ENCODE results near the gene MTG1.

Gene MTG1

DNA sequence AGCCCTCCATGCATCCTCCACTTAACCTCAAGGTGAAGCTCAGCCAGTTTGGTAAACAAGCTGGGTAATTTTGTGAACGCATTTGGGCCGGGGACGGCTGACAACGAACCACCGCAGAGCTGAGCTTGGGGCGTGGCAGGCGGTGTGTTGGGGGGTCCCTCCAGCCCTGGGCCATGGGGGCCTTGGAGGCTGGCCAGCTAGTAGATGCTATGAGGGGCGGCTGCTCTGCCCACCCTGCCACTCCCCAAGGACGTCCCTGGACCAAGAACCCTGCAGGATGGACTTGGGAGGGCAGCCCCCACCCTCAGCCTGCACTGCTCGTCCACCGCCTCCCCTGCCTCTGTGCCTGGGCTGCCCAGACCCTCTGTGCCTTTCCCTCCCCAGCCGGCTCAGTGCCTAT, 47.8 kb downstream of the MTG1 start:
- H3K27me3 ChIP-seq (ENCODE audit: insufficient read depth, low read length) = no peaks in the 10 kb centered on the region
- H4K20me1 ChIP-seq (ENCODE audit: insufficient read depth, low read length) = no peaks in the 10 kb centered on the region
- no peak overlapping the region for H2AFZ ChIP-seq (ENCODE audit: low read length)
- no peaks in the 10 kb centered on the region for H3F3A ChIP-seq (ENCODE audit: insufficient read depth, low read length)
- H3K4me1 ChIP-seq (ENCODE audit: insufficient read depth, low read length, severe bottlenecking) = no peaks in the 10 kb centered on the region
- H3K79me2 ChIP-seq (ENCODE audit: insufficient read depth, low read length) = no peaks in the 10 kb centered on the region
- H3K9me3 ChIP-seq (ENCODE audit: low read length) = 0 out of 2 replicates have a peak, but pooled peaks cover 2% of the 10 kb centered on the region
- TF ChIP-seq EZH2 (IDR thresholded peaks at IDR 0.05; ENCODE audit: borderline replicate concordance, low read length) = no peak
- TF ChIP-seq, protein P1, sequence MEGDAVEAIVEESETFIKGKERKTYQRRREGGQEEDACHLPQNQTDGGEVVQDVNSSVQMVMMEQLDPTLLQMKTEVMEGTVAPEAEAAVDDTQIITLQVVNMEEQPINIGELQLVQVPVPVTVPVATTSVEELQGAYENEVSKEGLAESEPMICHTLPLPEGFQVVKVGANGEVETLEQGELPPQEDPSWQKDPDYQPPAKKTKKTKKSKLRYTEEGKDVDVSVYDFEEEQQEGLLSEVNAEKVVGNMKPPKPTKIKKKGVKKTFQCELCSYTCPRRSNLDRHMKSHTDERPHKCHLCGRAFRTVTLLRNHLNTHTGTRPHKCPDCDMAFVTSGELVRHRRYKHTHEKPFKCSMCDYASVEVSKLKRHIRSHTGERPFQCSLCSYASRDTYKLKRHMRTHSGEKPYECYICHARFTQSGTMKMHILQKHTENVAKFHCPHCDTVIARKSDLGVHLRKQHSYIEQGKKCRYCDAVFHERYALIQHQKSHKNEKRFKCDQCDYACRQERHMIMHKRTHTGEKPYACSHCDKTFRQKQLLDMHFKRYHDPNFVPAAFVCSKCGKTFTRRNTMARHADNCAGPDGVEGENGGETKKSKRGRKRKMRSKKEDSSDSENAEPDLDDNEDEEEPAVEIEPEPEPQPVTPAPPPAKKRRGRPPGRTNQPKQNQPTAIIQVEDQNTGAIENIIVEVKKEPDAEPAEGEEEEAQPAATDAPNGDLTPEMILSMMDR (IDR thresholded peaks at IDR 0.05; ENCODE audit: low read length) = no peak
- no peak overlapping the region for H3K4me2 ChIP-seq (ENCODE audit: low read length)
- no peak overlapping the region for H3K9ac ChIP-seq (ENCODE audit: low read length)
- H3K9me2 ChIP-seq (ENCODE audit: low read depth, low read length) = no peaks in the 10 kb centered on the region
- H3K4me3 ChIP-seq (ENCODE audit: low read depth, low read length, poor library complexity, severe bottlenecking) = no peak overlapping the region
- H3K36me3 ChIP-seq (ENCODE audit: insufficient read depth, low read length) = no peaks in the 10 kb centered on the region
- no peak overlapping the region for H3K27ac ChIP-seq (ENCODE audit: low read depth, low read length, poor library complexity, severe bottlenecking)

DNA sequence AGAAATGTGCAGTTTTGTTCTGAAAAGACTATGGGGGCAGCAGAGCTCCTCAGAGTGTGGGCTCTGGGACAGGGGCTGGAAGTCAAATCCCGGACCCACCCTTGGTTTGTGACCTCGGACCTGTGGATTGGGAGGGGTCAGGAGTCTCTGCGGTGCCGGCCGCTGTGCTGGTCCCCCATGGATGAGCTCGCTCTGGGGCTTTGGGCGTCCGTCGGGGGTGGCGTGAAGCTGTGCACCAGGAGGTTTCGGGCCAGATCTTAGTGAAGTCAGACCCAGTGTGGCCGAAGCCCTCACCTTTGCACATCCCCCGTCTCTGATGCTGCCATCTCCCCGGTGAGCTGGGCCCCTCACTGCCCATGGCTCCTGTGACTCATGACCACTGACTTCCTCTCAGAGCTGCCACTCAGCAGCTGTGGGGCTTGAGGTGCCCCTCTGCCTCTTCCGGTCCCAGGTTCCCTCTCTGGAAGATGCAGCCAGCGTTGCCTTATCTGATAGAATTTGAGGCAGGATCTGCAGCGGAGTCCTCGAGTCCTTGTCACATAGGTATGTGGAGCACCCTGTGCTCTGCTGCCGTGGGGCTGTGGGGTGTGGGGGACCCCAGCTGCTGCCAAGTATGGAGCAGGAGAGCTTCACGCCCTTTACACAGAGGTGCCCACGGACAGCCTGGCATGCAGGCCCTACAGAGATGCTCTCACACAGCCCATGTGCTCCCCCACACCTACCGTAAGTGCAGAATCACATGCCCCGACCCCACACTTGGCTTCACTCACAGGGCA, 48.4 kb downstream of the MTG1 start:
- Histone ChIP-seq H3F3A (ENCODE audit: insufficient read depth, low read length) (no peaks in the 10 kb centered on the region), H3K4me2 (ENCODE audit: low read length) (no peak overlapping the region), H3K9ac (ENCODE audit: low read length) (no peak overlapping the region), H3K4me1 (ENCODE audit: insufficient read depth, low read length, severe bottlenecking) (no peaks in the 10 kb centered on the region), H3K27ac (ENCODE audit: low read depth, low read length, poor library complexity, severe bottlenecking) (no peak overlapping the region), H3K9me2 (ENCODE audit: low read depth, low read length) (no peaks in the 10 kb centered on the region), H3K36me3 (ENCODE audit: insufficient read depth, low read length) (no peaks in the 10 kb centered on the region), H4K20me1 (ENCODE audit: insufficient read depth, low read length) (no peaks in the 10 kb centered on the region), H3K4me3 (ENCODE audit: low read depth, low read length, poor library complexity, severe bottlenecking) (no peak overlapping the region), H2AFZ (ENCODE audit: low read length) (no peak overlapping the region), H3K27me3 (ENCODE audit: insufficient read depth, low read length) (no peaks in the 10 kb centered on the region), H3K9me3 (ENCODE audit: low read length) (0 out of 2 replicates have a peak, but pooled peaks cover 5% of the 10 kb centered on the region), H3K79me2 (ENCODE audit: insufficient read depth, low read length) (no peaks in the 10 kb centered on the region)
- TF ChIP-seq, protein P1 (IDR thresholded peaks at IDR 0.05; ENCODE audit: low read length) = no peak
- no peak for TF ChIP-seq EZH2 (IDR thresholded peaks at IDR 0.05; ENCODE audit: borderline replicate concordance, low read length)

DNA sequence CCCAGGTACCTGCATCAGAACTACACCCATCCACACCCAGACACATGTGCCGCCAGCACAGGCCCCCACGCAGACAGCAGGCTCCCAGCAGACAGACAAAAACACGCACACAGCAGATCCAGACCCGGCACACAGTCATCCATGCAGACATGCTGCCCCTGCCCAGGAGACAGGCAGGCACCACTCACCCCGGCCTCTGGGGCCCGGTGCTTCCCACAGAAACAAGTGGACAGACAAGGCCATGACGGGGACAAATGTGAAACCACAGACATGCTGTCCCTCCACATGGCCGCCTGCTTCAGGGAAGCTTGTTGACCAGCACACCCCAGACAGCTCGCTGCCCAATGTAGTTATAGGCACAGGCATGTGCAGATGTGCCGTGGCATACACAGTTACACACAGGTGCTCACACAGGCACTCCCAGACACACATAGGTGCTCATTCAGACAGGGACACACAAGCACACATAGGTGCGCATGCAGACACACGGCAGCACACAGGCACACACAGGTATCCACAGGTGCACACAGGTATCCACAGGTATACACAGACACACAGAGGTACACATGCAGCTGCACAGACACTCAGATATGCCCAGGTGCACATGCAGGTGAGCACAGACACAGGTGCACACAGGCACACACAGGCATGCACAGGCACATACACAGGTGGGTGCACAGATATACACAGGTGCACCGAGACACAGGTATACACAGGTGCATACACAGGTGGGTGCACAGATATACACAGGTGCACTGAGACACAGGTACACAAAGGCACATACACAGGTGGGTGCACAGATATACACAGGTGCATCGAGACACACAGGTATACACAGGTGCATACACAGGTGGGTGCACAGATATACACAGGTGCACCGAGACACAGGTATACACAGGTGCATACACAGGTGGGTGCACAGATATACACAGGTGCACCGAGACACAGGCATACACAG, 49.3 kb downstream of the MTG1 start:
- no peak for TF ChIP-seq EZH2 (IDR thresholded peaks at IDR 0.05; ENCODE audit: borderline replicate concordance, low read length)
- TF ChIP-seq, protein P1 (IDR thresholded peaks at IDR 0.05; ENCODE audit: low read length) = no peak
- Histone ChIP-seq H4K20me1 (ENCODE audit: insufficient read depth, low read length) (no peaks in the 10 kb centered on the region), H3K36me3 (ENCODE audit: insufficient read depth, low read length) (no peaks in the 10 kb centered on the region), H3K4me3 (ENCODE audit: low read depth, low read length, poor library complexity, severe bottlenecking) (no peak overlapping the region), H3K4me2 (ENCODE audit: low read length) (no peak overlapping the region), H3F3A (ENCODE audit: insufficient read depth, low read length) (no peaks in the 10 kb centered on the region), H3K9me3 (ENCODE audit: low read length) (peaks cover 11% of the 10 kb centered on the region), H3K4me1 (ENCODE audit: insufficient read depth, low read length, severe bottlenecking) (no peaks in the 10 kb centered on the region), H2AFZ (ENCODE audit: low read length) (no peak overlapping the region), H3K9ac (ENCODE audit: low read length) (no peak overlapping the region), H3K27me3 (ENCODE audit: insufficient read depth, low read length) (no peaks in the 10 kb centered on the region), H3K9me2 (ENCODE audit: low read depth, low read length) (no peaks in the 10 kb centered on the region), H3K79me2 (ENCODE audit: insufficient read depth, low read length) (no peaks in the 10 kb centered on the region), H3K27ac (ENCODE audit: low read depth, low read length, poor library complexity, severe bottlenecking) (no peak overlapping the region)
